HG03520 (cell line): ENCODE data around the gene SOX3.

Source experiments
- ATAC-seq: cut with Tn5 transposase; IDR thresholded peaks from one replicate; pipeline ENCODE4 v1.9.1; 2021; ENCODE audit warnings: mild to moderate bottlenecking, moderate library complexity; ENCODE audit not compliant: unreplicated experiment

SOX3 gene

GRCh38 chrX:140500441-140500840 is 4.4 kb downstream of the SOX3 start:
- ATAC-seq: no peak

- no peak for ATAC-seq
These were observed 9.1 kb downstream of the SOX3 start for GRCh38 chrX:140495739-140496138.

- no peak for ATAC-seq
These were observed 12.5 kb downstream of the SOX3 start for GRCh38 chrX:140492066-140492994.

- no peak for ATAC-seq
These were observed 24.1 kb downstream of the SOX3 start for GRCh38 chrX:140480765-140481164.

GRCh38 chrX:140477987-140478386 is 26.9 kb downstream of the SOX3 start:
- no peak for ATAC-seq

- ATAC-seq: no peak
These were observed 29.8 kb downstream of the SOX3 start for GRCh38 chrX:140475025-140475424.

GRCh38 chrX:140467211-140467610 is 37.7 kb downstream of the SOX3 start:
- no peak for ATAC-seq
